NCI-H748 treated with DMSO at 0.1 percent for 48 hours (cell line): ENCODE data around the gene PDE6D.
"Not testable (repeated sequence)": the region's sequence is repeated elsewhere in the genome, so short reads cannot be mapped to it uniquely, and the experiment has no call there.

Experiments used
- DNase-seq: peaks from one replicate; lab custom pipeline; 2025; lab: John Stamatoyannopoulos, UW

Gene PDE6D

DNA sequence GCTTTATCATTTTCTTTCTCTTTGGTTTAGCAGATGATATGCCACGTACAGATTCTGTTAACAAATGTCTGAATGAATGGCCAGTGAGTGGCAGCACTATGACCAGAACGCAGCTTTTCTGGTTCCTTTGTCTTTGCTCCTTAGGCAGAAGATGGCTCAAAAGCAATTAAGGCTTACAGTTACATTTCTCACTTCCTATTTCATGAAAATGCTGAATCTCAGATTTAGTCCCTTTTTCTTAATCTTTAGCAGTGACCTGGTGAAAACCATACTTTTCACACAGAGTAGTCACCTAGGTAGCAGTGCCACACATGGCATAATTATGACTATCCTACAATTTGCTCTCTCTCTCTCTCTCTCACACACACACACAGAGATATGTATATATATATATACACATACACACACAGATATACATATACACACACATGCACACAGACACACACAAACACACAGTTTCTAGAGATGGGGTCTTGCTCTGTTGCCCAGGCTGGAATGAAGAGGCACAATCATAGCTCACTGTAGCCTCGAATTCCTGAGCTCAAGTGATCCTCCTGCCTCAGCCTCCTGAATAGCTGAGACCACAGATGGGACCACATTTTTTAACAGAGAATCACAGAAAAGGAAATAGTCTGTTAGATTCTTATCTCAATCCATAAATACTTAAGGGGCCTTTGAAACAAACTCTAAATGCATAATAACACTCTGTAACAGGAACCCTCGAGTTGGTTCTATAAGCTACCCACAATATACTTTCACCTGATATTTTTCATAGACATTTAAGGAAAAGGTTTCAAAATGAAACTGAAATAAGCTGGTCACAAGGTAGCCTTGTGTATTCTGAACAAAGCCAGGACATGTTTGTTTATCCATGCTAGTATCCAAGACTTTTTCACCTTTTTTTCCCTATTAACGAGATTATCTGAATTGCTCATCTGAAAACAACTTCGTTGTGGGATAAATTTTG lies 11.6 kb downstream of the PDE6D start:
- no peak for DNase-seq

DNA sequence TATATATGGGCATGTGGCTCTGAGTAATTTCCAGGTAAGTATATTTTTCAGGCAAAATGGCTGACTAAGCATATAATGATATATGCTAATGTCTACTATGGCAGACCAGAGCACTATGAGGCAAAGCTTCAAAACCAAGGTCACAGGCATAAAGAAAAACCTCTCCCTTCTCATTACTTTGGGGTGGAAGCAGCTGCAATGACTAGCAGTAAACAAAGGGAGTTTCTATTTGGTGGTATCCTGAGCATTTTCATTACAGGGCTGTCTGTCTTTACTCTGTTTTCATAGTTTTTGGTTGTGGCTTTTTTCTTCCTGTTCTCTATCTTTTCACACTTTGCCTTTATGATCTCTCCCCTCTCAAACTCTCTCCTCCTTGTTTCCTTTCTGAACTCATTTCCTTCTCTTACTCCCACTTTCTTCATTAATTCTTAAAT lies 15.6 kb downstream of the PDE6D start:
- no peak for DNase-seq

DNA sequence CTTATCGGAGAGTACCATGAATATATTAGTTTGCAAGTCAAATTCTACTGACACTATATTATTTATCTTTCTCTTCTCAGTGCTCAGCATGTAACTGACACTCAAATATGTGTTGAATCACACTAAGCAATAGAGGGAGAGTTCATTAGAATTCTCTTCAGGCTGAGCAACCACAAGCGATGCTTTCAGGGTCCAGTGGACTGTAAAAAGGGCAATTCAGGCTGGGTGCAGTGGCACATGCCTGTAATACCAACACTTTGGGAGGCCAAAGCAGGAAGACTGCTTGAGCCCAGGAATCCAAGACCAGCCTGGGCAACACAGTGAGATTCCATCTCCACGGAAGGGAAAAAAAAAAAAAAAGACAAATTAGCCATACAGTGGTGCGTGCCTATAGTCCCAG lies 16.3 kb downstream of the PDE6D start:
- no peak for DNase-seq

DNA sequence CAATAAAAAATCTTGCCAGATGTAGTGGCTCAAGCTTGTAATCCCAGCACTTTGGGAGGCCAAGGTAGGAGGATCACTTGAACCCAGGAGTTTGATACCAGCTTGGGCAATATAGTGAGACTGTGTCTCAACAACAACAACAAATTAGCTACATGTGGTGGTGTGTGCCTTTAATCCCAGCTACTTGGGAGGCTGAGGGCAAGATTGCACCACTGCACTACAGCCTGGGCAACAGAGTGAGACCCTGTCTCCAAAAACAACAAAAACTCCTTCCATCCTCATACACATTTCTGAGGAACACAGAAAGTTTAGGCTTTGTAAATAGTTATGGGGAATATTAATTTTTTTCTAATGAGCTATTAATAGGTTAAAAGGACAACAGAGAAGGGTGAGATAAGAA lies 17.0 kb downstream of the PDE6D start:
- DNase-seq = no peak

DNA sequence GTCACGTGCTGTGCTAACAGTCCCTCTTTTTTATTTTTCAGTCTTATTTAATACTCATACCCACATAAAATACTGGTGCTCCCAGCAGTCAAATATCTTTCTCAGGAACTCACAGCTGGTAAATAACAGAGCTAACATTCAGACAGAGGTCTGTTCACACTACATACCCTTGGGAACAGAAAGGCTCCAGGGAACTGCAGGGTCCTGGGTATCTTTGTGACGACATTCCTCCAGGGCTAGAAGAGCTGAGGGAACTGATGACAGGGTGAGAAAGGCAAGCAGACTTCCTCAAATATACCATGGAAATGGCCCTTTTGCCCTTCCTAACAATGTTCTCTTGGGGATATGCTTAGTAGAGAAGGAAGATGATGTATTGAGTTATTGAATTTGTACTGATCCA lies 19.3 kb downstream of the PDE6D start:
- DNase-seq = no peak

DNA sequence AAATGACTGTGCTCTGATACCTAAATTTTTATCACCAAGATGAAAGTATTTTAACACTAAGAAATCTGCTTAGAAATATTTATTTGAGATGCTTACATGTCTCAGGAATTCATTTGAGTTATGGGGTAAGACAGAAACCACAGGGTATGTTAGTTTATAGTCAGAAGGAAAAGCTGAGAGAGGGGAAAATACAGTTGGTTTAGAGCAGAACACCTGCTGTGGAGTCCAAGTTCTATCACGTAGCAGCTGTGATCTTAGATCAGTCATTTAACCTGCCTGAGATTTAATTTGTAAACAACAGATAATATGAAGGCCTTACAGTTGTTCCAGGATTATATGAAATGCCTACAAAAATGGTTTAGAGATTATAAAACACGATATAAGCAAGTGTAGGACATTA lies 29.0 kb downstream of the PDE6D start:
- no peak for DNase-seq

DNA sequence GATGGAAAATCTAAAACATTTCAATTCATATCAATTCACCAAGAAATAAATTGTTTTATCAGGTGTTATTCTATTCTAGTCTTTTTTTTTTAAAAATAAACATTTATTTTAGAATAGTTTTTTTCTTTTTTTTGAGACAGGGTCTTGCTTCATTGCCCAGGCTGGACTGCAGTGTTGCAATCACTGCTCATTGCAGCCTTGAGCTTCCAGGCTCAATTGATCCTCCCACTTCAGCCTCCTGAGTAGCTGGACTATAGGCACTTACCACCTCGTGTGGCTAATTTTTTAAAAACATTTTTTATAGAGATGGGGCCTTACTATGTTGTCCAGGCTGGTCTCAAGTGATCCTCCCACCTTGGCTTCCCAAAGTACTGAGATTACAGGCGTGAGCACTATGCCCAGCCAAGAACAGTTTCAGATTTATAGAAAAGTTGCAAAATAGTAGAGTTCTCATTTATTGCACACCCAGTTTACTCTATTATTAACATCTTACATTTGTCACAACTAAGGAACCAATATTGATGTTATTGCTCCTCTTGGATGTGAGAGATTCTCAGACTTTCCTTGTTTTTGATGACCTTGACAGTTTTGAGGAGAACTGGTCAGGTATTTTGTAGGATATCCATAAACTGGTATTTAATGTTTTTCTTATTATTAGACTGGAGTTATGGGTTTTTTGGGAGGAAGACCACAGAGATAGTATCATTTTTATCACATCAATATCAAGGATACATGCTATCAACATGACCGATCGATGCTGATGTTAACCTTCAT lies 29.9 kb downstream of the PDE6D start:
- DNase-seq = no peak

DNA sequence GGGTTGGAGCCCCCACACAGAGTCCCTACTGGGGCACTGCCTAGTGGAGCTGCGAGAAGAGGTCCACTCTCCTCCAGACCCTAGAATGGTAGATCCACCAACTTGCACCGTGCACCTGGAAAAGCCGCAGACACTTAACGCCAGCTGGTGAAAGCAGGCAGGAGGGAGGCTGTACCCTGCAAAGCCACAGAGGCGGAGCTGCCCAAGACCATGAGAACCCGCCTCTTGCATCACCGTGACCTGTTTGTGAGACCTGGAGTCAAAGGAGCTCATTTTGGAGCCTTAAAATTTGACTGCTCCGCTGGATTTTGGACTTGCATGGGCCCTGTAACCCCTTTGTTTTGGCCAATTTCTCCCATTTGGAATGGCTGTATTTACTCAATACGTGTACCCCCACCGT lies 32.1 kb downstream of the PDE6D start:
- DNase-seq = not testable (repeated sequence)

DNA sequence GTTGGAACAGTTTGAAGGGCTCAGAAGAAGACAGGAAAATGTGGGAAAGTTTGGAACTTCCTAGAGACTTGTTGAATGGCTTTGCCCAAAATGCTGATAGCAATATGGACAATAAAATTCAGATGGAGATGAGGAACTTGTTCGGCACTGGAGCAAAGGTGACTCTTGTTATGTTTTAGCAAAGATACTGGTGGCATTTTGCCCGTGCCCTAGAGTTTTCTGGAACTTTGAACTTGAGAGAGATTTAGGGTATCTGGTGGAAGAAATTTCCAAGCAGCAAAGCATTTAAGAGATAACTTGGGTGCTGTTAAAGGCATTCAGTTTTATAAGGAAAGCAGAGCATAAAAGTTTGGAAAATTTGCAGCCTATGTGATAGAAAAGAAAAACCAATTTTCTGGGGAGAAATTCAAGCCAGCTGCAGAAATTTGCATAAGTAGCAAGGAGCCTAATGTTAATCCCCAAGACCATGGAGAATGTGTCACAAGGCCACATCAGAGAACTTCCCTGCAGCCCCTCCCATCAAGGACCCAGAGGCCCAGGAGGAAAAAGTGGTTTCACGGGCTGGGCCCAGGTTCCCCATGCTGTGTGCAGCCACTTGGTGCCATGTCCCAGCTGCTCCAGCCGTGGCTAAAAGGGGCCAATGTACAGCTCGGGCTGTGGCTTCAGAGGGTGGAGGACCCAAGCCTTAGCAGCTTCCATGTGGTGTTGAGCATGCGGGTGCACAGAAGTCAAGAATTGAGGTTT lies 32.8 kb downstream of the PDE6D start:
- not testable (repeated sequence) for DNase-seq

DNA sequence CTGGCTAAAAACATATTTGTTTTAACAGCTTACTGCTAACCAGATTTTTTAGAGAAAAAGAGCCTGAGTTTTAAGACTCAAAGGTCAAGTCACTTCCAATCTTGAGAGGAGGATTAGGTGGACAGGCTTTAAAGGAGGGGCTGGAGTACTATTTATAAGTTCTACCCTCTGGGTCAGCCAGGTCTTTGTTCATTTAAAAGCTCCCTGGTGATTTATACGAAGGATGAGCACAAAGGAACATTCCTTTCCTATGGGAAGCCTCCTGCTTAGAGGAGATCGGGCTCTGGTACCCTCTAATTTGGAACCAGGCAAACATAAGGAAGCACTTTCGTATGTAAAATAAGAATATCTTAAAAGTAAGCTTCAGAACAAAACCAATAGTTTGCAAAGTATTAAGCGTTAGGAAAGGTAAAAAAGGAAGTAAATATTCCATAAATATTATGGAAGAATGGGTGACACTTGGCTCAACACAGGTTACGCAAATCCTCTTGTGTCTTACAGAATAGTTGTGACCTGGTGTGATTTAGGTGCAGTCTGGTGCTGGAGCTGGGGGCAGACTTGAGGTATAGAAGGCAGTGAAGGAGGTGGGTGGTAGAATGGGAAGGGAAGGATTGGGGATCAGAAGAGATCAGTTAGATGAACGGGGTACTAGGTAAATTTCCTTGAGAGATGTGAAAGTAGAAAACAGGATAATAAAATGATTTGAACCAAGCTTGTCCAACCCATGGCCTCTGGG lies 35.6 kb downstream of the PDE6D start:
- no peak for DNase-seq

DNA sequence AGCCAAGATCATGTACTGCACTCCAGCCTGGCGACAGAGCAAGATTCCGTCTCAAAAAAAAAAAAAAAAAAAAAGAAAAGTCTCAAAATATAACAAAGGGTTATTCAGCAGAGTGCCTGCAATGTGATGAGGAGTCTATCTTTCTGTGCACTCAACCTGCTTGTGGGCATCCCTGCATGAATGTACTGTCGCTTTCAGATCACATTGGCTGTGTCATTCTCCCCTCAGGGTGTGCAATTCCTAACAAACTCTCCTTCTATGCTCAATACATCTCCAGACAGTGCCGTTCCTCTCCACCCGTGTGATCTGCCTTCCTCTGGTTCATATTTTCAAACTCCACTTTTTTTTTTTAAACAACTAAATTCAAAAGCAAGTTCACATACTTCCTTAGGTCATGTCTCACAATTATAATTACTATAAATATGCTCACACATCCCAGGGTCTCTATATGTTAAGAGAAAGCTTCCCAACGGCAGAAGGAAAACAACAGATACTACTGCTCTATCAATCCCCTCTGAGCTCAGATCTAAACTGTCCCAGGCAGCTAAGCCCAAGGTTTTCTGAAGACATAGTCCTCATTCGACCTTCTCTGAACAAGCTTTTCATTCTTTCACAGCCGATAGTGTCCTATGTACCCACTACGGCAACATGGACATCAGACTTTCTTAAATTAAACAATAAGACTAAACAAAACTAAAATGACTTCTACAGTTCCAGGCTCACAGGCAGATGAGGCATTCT lies 37.5 kb downstream of the PDE6D start:
- no peak for DNase-seq

DNA sequence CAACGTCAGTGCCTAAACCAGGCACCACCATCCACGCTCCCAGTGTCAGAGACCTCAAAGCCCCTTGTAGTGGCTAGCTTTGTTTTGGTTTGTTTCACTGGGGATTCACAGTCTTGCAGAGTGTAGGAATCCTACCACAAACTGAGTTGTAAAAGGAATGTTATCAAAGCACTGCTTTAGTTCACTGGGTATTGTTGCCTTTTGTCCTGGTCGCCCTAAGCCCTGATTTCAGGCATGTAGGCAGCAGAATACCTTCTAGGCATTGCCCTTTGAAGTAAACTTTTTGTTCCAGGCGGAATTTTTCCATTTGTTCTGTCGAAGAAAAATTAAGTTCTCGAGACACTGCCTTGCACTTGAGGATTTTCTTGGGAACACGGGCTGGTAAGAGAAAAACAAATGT lies 43.3 kb downstream of the PDE6D start:
- DNase-seq = no peak

DNA sequence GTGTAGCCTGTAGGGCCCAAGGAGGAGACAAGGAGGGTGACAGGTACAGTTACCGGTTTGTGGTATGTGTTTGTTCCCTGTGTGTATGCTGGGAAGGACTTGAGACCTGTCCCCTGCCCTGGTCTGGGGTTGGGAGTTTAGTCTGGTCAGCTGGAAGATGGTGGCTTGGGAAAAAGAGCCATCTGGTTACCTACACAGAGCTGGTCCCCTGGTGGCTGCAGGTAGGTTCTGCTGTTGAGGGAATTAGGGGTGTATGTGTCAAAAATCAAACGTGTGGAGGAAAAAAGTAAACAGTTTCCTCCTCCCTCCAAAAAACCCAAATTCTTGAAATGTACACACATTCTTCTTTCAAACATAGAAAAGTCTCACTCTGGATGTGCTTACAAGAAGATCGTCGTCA lies 48.5 kb downstream of the PDE6D start:
- DNase-seq = no peak

DNA sequence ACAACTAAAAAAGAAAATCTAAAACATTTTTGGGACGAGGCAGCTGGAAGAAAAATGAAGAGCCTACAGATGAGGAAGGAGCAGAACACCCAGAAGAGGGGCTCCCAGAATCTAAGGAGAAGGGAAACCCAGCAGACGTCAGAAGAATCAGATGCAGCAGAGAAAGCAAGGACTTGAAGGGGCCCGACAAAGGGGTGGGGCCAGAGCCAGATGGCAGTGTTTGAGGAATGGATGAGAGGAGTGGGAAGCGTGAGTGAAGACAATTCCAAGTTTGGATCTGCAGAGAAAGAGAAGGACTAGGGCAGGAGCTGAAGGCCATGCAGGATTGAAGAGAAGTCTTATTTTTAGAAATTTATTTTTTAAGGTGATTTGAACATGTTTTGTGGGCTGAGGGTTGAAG lies 53.5 kb downstream of the PDE6D start:
- no peak for DNase-seq

DNA sequence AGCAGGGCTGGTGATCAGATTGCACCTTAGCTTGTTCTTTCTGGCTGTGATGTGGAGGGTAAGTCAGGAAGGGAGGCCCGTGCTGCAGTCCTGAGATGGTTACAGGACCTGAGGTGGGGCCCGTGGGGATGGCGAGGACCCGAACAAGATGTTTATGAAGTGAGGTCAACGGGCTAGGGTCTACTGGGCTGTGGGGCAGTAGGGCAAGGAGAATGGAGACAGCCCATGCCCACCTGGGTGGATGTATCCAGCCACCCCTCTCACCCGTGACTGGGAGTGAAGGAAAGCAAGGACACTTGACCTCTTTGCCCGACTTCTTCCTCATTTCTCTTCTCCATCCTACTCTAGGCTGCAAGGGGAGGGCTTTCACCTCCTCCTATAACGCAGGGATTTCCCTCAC lies 54.8 kb downstream of the PDE6D start:
- DNase-seq = no peak

DNA sequence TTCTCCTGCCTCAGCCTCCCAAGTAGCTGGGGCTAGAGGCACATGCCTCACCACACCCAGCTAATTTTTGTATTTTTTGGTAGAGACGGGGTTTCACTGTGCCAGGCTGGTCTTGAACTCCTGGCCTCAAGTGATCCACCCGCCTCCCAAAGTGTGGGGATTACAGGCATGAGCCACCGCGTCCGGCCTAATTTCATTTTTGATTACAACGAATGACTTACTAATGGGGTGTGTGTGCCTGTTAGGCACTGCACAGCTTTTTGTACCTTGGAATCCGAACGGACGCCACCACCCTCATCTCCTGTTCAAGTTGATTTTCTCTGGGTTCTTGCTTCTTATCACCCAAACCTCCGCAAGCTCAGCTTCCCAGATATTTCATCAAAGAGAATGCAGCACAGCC lies 55.6 kb downstream of the PDE6D start:
- no peak for DNase-seq

DNA sequence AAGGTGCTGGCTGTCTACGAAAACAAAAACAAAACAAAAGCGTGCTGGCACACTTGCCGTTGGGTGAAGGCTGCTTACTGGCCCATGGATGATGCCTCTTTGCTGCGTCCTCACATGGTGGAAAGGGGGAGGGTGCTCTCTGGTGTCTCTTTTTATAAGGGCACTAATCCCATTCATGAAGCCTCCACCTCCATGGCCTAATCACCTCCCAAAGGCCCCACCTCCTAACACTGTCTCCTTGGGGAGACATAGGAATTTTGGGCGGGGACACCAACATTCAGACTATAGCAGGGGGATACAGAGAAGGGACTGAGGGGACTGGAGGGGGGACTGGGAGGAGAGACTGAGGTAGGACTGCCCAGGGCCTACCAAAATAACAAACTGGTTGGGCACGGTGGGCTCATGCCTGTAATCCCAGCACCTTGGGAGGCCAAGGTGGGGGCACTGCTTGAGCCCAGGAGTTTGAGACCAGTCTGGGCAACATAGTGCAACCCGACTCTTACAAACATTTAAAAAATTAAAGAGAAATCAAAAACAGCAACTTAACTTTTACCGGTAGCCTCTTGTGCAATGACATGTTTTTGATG lies 58.3 kb downstream of the PDE6D start:
- DNase-seq = no peak

DNA sequence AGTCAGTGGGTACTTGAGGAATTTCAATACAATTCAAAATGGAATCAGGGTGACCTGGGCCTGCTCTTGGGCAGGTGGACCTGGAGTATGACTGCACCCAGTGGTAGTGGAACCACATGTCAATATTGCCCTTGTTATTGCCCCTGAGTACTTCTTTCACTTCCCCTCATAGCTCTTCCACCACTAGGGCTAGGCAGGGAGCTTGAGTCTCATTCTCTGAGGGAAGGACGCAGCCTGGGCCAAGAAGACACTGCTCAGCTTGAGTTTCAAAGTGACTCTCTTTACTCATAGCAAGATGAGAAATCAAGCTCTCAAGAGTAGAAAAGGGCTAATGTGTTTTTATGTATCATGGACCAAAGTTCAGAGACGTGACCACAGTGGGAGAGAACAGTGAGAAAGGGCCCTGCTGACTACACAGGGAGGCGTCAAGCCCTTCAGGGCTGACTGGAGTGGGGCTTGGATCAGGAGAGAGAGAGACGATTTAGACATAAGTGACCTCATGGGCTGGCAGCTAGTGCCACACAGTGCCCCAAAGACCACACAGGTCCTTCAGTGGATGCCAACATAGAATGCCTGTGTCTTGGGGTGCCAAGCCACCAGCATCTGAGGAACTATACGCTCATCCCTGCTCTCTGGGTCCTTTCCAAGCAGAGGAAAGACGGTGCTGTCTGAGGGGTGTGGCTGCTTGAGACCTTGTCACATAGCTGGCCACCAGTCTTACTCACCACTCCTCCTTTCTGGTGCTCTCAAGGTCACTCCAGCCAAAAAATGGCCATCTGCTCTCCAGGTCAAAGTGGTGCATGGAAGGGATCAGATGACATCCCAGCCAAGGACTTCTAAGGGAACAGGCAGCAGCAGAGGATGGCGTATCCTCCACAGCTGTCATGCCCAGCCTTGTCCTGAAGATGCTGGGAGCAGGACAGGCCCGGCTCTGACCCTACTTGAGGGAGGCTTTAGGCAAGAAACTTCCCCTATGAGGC lies 59.8 kb downstream of the PDE6D start:
- DNase-seq = no peak

DNA sequence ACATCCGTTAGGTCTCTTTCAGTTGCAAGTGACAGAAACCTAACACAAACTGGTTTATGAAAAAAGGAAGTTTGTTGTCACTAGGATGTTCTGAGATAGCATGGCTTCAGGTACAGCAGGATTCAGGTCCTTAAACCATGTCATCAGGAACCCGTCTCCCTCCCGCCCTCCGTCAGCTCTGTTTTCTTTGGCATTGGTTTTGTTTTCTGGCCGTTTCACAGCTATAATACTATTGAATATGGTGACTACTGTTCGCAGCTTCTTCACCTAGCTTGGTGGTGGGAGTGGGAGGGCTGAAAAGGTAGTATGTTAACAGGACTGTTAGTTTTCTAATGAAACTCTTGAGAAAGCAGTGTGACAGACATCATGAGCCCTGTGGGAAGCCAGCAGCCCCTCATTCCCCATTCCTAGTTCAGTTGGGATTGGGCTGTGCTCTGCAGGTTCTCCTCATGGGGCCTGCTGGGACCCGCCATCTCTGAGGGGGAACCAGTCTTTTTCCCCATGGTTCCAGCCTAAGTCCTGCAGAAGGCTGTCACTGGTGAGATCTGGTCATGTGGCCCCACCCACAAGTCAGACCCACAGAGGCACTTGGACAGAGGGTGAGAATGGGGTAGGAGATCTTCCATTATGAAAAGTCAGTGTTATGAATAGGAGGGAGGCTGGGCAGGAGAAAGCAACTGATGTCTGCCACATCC lies 60.6 kb downstream of the PDE6D start:
- no peak for DNase-seq
